T47D (cell line): Measurements from ENCODE around the gene SNX25.

ENCODE experiments used
- DNase-seq, 2 experiments: peaks; one replicate each; pipeline versions ENCODE4 v3.0.0 to v3.0.0-alpha.2; 2011 to 2012; ENCODE audit warnings: low read depth in 1 of 2, low spot score in 1 of 2
- JUND ChIP-seq: IDR thresholded peaks from 2 replicates; pipeline ENCODE4 v1.6.1; 2012; ENCODE audit warnings: low read depth
- in situ Hi-C: cut with HindIII; loops from 2 replicates; pipeline ENCODE4 v1.10.0; 2016; ENCODE audit warnings: low sequenced_read_pairs, low pct_unique_long_range_greater_than_20kb

Gene SNX25

GRCh38 chr4:185209031-185209851 lies at the start of gene SNX25:
Gene SNX25 (plus strand): TSS chr4:185209598. CDS start chr4:185209827, 229 bp downstream.
- in situ Hi-C loops, result no loop called here
- peak; percentile 47 to 90 for DNase-seq
- no peak for TF ChIP-seq JUND

DNA sequence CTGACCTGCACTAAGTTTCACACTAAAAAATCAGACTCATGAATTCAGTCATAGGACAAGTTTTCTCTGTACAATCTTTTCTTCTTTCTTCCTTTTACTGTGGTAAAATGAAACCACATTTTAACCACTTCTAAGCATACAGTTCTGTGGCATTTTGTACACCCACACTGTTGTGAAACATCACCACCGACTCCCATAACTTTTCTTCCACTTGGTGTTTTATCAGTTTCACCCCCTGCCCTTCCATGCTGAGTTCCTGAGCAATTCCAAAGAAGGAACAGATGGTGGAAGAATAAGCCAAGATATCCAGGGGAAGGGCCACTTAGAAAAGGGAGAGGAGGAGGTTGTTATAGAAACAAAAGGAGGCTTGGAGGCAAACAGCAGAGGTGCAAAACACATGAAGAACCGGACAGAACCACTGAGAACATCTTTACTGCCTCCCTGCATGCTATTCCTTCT lies 43.8 kb upstream of the SNX25 start:
- TF ChIP-seq JUND, result no peak
- no peak for DNase-seq
- in situ Hi-C loops, result no loop called here

DNA sequence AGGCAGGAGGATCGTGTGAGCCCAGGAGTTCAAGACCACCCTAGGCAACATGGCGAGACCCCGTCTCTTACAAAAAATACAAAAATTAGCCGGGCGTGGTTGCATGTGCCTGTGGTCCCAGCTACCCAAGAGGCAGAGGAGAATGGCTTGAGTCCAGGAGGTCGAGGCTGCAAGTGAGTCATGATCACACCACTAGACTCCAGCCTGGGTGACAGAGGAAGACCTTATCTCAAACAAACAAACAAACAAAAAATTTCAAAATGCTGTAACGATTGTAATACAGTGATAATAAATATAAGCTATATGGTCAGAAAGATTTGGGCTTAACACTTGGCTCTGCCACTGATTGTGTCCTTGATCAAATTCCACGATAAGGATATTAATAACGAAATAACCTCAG lies 42.2 kb upstream of the SNX25 start:
- in situ Hi-C loops, result no loop called here
- no peak for DNase-seq
- TF ChIP-seq JUND, result no peak

DNA sequence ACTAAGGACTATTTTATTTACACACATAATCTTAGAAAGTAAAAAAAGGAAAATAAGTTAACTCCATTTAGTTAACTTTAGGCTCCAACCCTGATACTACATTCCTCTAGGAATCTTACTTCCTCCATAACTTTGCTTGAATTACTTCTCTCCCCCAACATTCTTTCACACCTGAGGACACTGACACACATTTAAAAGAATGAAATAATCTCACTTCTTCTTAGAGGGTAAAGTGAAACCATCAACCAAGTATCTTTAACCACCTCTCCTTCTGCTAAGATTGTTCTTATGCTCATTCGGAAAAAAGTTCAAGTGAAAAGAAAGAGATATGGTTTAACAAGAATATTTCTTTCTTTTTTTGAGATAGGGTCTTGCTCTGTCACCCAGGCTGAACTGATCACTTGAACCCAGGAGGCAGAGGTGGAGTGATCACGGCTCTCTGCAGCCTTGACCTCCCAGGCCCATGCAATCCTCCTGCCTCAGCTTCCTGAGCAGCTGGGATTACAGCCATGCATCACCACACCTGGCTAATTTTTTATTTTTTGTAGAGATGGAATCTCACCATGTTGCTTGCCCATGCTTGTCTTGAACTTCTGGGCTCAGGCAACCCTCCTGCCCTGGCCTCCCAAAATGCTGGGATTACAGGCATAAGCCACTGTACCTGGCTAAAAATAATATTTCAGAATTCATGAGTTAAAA lies 37.9 kb upstream of the SNX25 start:
- in situ Hi-C loops, result no loop called here
- no peak for TF ChIP-seq JUND
- DNase-seq, result no peak

GRCh38 chr4:185179488-185179887 lies 29.9 kb upstream of the SNX25 start:
- DNase-seq, result no peak
- in situ Hi-C loops, result no loop called here
- no peak for TF ChIP-seq JUND

- DNase-seq, result no peak
- TF ChIP-seq JUND, result no peak
- in situ Hi-C loops, result no loop called here
These were observed 27.2 kb upstream of the SNX25 start for GRCh38 chr4:185182239-185182638.

DNA sequence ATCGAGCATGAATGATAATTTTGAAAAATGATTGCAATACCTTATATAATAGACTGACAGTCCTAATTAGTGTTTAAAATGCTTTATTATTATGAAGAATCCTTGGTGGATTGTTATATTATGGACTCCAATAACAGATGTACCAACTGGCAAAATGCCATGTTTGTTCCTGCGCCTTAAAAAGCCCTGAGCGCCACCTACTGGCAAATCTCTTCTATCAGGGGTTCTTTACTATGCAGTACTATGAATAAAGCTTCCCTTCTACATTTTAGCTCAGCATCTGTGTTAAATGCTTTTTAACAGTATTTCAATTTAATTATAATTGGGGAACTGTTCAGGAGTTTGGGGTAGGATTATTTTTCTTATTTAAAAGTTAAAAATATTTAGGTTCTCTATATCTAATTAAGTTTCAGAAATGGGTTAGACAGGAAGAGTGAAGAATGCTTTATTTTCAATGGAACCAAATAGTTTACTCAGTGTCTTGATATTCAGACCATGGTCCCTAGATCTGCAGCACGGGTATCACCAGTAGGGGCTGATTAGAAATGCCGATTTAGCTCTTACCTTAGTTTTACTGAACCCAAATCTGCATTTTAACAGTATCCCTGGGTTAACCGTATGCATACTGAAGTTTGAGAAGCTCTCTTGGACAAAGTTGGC lies 25.6 kb upstream of the SNX25 start:
- peak; percentile 16 to 86 for DNase-seq
- TF ChIP-seq JUND, result no peak
- in situ Hi-C loops, result no loop called here

DNA sequence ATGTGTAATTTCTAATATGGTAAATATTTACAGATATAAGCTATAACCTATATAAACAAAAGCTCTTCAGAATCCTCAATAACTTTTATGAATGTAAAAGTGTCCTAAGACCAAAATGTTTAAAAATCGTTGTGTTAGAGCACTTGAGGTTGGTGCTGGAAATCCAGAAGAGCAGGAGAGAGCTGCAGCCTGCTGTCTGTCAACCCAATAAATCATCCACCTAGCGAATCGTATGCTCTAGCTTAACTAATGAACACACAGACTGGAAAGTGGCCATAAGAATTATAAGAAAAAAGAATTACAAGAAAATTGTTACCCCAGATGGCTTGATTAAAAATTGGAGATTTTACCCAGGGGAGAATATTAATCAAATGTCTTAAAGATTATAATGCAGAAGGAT lies 22.6 kb upstream of the SNX25 start:
- TF ChIP-seq JUND, result no peak
- in situ Hi-C loops, result no loop called here

DNA sequence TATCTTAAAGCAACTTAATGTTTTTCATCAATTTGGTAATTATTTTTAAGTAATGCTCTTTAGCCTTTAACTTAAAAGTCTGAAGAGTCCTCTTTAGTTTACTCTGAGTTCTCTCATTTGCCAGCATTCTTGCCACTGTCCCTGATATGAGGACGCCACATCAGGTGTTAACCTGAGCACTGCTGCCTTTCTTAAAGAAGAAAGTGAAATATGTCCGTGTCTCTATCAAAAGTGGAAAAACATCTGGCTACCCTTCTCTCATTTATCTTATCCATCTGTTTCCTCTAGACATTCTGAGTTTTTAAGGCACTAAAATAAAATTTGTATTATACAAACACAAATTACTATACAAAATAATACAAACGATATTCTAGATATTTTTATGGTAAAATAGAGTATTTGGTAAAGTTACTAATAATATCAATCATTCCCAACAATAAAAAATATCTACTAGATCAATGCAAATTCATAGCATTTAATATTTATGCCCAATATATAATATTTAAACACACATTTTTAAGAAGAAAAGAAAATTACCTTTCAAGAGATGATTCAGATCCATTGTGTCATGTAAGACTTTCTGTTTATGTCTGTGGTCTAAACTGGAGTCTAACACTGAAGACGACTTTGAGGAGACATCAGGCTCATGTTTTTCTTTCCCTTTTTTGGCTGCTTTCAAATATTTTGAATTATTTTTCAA lies 19.6 kb upstream of the SNX25 start:
- in situ Hi-C loops, result no loop called here
- no peak for TF ChIP-seq JUND
- DNase-seq, result no peak

More for the DNA sequence above, 22.6 kb upstream of the SNX25 start:
- DNase-seq, result no peak

DNA sequence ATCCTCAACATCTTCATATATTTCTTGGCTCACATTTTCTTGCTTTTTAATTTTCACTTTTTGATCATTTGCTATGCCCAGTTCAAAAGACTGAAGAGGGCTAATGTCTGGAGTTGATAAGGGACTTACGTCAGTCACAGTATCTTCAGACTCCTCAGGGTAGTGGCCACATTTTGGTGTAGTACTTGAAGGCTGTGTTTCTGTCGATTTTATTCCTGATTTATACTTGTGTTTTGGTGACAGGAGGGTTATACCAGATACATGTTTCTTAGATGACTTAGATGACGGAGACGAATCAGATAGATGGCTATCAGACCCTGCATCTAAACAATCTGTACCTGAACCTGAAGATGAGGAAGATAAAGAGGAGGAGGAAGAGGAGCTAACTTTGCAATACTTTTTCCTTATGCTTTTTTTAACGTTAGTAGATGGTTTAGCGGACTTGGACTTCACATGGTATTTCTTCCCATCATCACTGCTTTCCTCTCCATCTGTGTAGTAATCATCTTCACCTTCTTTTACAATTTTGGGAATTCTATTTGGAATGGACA lies 19.0 kb upstream of the SNX25 start:
- in situ Hi-C loops, result no loop called here
- DNase-seq, result no peak

GRCh38 chr4:185192059-185192458 lies 17.3 kb upstream of the SNX25 start:
- in situ Hi-C loops, result no loop called here
- no peak for TF ChIP-seq JUND
- DNase-seq, result no peak

More for the DNA sequence above, 19.0 kb upstream of the SNX25 start:
- TF ChIP-seq JUND, result no peak
